ENCODE data around the gene CCNG1.
A peak's percentile ranks its signal among the peaks of the same experiment; 100 is the strongest.
"Not testable (repeated sequence)": the region's sequence is repeated elsewhere in the genome, so short reads cannot be mapped to it uniquely, and the experiment has no call there.

Gene CCNG1

DNA sequence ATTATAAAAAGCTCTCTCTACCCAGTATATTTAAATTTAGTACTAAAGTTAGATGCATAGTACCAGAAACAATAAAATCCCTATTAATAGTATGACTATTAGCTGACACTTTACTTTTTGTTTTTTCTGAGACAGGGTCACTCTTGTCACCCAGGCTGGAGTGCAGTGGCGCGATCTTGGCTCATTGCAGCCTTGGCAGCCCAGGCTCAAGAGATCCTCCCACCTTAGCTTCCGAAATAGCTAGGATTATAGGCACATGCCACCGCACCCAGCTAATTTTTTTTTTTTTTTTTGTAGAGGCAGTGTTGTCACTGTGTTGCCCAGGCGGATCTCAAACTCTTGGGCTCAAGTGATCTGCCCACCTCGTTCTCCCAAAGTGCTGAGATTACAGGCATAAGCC is 8.0 kb downstream of the CCNG1 start:
- no peak for DNase-seq

DNA sequence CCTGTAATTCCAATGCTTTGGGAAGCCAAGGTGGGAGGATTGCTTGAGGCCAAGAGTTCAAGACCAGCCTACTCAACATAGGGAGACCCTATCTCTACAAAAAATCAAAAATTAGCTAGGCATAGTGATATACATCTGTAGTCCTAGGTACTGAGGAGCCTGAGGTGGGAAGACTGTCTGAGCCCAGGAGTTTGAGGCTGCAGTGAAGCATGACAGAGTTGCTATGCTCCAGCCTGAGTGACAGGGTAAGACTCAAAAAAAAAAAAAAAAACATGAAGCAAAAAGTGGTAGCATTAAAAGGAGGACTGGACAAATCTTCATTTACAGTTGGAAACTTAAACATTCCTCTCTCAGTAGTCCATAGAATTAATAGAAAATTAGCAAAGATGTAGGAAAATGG is 9.8 kb downstream of the CCNG1 start:
- DNase-seq: no peak

DNA sequence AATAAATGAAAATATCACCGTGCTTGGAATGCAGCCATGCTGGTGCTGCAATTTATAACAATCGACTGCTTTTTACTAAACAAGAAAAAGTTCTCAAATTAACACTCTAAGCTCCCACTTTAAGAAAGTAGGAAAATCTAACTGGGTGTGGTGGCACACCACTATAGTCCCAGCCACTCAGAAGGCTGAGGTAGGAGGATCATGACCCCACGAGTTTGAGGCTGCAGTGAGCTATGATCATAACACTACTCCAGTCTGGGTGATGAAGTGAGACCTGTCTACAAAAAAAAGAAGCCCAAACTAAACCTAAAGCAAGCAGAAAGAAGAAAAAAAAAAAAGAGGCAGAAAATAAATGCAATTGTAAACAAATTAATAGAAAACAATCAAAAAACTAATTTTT is 10.5 kb downstream of the CCNG1 start:
- DNase-seq: no peak

DNA sequence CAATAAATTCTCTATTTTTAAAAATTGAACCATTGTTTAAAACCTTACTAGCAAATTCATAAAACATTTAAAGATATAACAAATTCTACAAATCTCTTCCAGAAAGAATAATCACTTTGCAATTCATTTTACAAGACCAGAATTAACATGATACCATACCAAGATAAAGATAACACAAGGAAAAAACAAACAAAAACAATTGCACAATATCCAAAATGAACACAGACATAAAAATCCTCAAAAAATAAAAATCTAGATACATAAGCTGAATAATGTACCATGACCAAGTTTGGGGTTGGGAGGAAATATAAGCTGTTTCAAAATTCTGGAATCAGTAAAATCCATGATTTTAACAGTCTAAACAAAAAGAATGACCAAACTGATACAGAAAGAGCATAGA is 11.1 kb downstream of the CCNG1 start:
- no peak for DNase-seq

DNA sequence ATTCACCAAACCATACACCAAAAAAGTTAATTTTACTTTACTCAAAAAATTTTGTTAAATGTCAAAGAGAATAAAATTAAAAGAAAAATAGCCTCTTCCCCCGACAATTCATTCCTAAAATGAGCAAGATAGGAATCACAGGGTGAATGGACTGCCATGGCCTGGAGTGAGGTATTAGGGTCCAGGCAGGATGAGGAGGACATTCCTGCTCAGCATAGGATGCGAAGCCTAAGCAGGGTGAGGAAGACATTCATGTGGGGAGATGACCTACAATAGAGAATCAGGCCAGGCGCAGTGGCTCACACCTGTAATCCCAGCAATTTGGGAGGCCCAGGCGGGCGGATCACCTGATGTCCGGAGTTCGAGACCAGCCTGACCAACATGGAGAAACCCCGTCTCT is 14.1 kb downstream of the CCNG1 start:
- DNase-seq: no peak

DNA sequence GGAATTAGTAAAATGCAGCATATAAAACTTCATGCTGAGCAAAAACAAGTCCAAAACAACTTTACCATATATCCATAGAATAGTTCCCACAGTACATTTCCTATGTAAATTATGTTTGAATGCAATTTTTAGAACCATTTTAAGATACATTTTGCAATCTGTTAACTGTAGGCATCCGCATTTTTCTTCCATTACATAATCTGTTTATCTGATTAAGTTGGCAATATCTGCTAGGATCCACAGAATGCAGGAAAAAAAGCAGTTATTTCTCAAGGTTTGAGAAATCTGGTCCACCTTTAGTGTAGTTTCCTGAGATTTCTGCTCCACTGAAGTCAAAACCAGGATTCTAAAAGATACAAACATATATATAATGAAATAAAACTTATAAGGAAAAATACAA is 16.3 kb downstream of the CCNG1 start:
- no peak for DNase-seq

DNA sequence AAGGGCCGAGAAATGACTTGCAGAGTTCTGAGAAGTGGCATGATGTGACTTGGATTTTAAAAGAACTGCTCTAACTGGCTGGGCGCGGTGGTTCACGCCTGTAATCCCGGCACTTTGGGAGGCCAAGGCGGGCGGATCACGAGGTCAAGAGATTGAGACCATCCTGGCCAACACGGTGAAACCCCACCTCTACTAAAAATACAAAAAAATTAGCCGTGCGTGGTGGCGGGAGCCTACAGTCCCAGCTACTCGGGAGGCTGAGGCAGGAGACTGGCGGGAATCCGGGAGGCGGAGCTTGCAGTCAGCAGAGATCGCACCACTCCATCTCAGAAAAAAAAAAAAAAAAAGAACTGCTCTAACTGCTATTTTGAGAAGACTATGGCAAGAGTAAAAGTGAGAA is 18.0 kb downstream of the CCNG1 start:
- DNase-seq: not testable (repeated sequence)

DNA sequence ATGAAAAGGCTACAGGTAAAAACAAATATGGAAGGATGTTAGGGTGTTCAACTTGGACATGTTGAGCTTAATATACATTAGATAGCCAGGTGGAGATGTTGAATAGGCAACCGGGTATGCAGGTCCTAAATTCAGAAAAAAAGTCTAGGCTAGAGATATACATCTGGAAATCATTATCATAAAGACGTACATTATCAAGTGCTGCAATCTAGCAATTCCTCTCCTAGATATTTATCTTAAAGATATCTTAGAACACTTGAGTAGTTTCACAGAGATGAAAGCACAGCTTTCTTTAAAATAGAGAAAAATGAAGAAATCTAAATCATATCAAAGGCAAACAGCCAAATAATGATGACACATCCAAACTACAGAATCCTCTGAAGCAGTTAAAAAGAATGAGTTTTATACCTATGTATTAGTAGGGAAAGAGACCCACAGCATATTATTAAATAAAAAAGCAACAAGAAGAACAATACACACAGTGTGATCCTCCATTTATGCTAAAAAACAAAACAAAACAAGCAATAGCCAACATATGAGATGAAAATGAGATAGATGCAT is 18.7 kb downstream of the CCNG1 start:
- DNase-seq: no peak

DNA sequence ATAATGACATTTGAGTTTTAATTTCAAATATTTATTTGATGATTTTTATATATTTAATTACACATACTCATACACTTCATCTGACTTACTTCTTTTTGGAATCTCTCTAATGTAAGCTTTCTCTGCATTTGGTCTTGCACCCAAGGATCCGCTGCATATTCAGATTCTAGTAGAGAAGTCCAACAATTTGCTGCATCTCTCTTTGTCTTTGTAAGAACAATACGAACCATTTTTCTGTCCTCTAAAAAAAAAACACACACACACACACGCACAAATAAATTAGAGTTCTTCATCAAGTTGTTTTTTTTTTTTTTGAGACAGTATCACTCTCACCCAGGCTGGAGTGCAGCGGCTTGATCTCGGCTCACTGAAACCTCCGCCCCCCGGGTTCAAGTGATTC is 19.4 kb downstream of the CCNG1 start:
- DNase-seq: no peak

DNA sequence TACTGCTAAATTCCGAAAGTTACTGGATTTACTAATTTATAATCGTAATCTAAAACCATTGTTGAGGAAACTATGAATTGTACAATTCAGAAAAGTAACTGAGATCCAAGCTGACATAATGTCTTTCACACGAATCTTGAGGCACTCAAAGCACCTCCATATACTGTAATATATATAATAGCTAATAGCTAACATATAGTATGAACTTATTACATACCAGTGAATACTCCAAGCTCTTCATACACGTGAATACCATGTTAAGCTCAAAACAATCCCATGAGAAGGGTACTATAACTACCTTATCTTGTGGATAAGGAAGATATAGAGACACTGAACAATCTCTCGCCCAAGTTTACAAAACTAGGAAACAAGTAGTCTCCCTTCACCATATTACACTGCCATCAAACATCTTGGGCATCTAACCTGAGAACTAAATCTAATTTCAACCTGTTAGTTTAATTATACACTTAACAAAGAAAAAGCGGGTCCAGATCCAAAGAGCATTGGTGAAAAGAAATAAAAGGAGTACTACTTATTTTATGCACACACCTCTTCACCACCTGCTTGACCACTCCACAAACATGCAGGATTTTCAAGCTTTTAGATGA is 21.5 kb downstream of the CCNG1 start:
- DNase-seq: no peak

DNA sequence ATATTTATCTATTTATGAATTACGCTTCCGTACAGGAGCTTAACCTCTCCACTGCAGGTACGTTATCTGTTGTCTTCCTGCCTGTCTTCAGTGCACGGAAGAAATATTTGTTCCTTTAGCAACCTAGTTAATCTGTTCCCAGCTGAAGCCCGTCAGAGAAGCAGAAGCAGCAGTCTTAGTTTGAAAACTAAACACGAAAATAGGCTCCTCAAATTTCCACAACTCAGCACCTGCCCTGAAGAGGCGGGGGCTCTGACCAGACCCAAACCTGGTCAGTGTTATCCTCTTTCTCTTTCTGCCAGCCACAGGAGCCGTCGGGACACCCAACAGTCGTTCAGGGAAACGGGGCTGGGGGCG is 22.0 kb downstream of the CCNG1 start:
- peak; percentile 60 for DNase-seq

DNA sequence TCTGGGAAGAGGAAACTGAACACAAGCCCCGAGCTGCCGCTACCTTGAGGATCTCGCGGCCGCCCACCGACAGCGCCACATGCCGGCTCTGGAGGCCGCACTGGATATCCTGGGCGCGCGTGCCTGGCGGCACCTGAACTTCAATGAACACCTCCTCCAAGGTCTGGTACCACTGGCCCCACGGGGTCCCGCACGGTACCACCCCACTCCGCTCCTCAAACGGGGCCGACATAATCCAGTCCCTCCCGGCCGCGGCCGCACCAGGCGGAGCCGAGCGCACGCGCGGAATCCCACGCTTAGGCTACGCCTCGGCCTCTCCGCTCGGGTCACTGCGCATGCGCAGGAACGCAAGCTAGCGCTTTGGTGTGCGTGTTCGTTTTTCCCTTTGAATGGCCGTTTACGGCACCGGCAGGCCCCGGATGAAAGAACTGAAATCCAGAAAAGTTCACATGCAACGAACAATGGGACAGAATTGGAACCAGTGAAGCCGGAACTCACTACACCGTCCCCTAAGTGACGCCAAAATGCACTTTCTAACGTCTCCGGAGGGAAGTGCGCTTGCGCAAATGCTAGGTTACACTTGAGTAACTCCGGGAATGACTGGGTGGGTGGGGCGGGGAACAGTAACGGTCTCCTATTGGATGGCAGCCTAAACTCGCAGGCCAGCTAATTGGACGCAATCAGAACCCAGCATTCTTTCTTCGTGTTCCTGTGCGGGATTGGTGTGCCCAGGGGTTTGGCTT is 22.6 kb downstream of the CCNG1 start, which contains the start of gene NUDCD2:
Gene NUDCD2 (minus strand): TSS at position 284 of the 743 bp plus-strand sequence. CDS start 52 bp downstream, at position 232.
- peak; percentile 97 for DNase-seq

DNA sequence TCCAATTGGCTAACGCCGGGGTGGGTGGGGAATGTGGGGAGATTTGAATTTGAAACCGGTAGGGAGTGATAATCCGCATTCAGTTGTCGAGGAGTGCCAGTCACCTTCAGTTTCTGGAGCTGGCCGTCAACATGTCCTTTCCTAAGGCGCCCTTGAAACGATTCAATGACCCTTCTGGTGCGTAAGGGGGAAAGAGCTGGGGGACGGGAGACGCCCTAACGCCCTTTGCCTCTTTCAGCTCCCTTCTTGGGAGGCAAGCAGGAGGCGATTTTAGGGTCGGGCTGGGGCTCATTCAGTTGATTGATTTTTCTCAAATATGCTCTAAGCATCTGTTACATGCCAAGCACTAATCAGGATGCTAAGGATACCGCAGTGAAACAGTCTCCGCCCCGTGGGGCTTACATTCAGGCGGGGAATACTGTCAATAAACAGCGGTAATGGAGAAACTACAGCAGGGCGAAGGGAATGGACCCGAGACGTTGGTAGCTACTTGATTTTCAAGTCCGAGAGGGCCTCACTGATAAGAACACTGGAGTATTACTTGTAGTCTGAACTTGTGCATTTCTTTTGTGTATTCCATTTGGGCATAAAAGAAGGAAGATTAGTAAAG is 23.3 kb downstream of the CCNG1 start, which contains the start of gene HMMR:
Gene HMMR (plus strand): TSS at position 71 of the 610 bp plus-strand sequence. CDS start 61 bp downstream, at position 132.
- DNase-seq: peak; percentile 37

DNA sequence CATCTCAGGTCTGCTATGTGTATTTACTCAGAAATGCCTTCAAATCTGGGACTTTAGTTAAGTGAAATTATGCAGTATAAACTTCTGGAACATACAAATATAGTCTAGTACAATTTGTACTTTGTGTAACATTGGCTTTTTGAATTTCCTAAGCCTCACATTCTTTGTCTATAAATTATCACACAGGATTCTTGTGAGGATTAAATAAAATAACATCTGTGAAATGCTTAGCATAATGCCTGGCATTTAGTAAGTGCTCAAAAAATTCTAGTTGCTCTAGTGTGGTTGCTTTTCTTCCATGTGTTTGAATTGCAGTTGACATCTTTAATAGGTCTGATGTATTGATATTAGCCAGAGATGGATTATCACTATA is 25.7 kb downstream of the CCNG1 start:
- DNase-seq: no peak

DNA sequence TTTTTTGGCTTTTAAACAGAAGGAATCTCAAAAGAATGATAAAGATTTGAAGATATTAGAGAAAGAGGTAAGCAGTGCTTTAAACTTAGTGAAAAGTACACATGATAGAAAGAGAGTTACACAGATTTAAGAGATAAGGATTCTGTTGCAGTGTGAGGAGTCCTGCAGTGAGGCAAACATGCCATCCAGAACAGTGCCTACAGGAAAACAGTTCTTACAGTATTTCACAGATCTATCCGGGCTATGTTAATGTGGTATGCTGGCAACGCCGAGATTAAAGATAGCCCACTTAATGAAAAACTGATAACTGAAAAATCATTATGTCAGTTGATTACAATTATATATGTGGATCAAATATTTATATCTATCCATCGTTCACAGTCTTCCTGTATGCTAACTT is 30.3 kb downstream of the CCNG1 start:
- no peak for DNase-seq

DNA sequence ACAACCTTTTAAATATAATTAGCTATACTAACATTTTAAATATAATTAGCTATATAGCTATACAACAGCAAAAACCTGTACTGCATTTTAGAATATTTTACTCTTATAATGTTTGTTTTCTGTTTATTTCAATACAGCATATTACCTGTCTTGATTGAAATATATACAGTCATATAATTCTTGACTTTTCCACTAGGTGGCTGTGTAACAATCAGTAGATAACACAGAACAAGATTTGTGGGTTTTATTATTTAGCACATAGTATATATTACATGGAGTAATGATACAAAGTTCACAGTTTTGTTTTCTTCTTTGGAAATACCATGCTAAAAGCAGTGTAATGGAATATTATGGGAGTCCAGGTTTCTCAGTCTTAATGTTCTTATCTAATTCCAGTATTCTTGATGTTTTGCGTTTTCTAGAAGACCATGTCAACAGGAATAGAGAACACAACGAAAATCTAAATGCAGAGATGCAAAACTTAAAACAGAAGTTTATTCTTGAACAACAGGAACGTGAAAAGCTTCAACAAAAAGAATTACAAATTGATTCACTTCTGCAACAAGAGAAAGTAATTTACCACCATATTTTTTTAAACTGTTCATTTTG is 36.3 kb downstream of the CCNG1 start:
- no peak for DNase-seq

DNA sequence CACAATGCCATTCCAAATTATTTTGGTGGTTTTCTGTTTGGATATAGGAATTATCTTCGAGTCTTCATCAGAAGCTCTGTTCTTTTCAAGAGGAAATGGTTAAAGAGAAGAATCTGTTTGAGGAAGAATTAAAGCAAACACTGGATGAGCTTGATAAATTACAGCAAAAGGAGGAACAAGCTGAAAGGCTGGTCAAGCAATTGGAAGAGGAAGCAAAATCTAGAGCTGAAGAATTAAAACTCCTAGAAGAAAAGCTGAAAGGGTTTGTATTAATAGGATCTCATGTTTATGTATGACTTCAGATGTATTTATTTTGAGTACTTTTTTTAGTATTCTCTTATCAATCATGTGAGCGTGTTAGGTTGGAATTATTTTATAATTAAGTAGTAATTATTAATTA is 38.0 kb downstream of the CCNG1 start:
- DNase-seq: no peak

DNA sequence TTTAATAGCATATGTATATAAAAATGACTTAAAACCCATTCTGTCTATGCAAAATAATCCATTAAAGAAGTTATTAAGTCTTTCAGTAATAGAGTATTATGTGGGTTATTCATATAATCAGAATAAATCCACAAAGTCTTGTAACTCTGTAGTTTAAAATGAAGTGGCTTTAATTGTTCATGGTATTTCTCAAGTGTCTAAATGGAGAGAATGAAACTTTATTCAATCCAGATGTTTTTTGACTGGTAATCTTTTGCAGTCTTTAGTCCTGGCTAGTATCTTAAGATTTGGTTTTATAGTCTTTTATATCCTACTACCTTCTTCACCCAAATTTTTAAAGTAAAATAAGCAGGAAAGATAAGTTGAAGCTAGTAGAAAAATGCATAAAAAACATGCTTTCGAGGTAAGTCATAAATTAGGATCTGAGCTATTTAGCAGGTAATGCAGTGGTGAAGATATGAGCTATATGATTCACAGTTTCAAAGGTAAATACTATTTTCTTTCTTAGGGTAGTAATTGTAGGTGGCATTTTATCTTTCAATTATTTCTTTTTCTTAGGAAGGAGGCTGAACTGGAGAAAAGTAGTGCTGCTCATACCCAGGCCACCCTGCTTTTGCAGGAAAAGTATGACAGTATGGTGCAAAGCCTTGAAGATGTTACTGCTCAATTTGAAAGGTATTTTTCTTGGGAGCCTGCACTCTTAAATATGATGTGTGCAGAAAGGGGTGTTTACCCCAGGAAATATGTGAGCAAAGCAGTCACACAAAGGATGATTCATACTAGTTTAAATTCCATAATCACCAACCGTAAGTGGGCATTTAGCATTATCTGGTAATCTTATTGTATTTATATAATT is 41.0 kb downstream of the CCNG1 start:
- no peak for DNase-seq

DNA sequence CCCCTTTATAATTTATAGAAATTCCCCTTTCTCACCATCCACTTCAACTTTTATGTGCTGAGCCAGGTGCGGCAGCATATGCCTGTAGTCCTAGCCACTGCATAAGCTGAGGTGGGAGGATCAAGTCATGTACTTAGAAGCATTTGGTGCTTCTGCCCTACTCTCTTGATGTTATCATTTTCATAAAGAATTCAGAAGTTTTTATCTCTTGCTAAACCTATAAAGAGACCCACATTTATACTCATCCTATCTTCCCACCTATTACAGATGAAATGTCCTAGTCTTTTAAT is 41.5 kb downstream of the CCNG1 start:
- DNase-seq: no peak

DNA sequence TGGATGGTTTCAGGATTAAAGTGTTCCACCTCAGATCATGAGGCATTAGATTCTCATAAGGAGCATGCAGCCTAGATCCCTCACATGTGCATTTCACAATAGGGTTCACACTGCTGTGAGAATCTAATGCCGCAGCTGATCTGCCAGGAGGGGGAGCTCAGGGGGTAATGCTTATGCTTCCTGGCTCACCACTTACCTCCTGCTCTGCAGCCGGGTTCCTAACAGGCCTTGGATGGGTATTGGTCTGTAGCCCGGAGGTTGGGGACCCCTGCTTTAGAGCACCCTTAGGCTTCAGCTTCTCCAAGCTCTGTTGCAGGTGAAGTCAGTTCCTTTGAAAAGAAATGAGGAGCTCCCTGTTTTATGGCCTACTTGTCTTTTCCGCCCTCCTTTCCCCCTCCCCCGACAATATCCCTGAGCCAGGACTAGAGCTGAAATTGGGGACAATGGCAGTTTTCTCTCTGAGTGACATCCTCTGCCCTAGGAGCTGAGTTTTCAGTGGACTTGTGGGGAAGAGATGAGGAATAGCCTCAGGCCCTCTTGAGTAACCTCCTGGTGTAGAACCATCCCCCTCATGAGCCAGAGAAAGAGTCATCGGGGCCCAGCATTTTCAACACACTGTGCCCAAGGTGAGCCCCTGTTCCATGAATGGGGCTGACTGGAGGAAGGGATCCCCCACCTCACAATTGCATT is 51.8 kb downstream of the CCNG1 start:
- DNase-seq: no peak

DNA sequence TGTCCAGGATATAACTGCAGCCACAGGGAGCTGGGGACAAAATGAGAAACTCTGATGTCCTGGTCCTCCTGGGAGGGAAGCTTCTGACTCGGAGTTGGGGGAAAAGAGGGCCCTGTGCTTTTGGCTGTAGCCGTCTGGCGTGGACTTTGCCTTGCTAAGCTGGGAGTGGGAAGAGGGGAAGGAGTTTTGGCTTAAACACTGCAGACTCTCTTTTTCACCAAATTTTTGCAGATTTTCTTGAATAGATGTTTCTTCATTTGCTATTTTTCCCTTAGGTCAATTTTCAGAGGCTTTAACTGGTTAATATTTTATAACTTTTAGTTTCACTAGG is 52.3 kb downstream of the CCNG1 start:
- DNase-seq: no peak
